CD14-positive monocyte (primary cell): ENCODE measurements around the gene PCOLCE2. TPM values are rescaled to one million over a fixed set of nuclear protein-coding genes. Genes with fewer than 3 reads are reported as not detected.

Source experiments
- DNase-seq, 3 donors: peaks; one replicate each; pipeline ENCODE4 v3.0.0-alpha.2; 2011 to 2022
- H2AFZ ChIP-seq: 2 replicates; pipeline ENCODE4 v1.6.0; 2012; ENCODE audit warnings: mild to moderate bottlenecking, low read depth, low read length, inconsistent platforms; ENCODE audit not compliant: insufficient read depth, poor library complexity, severe bottlenecking
- H3K27ac ChIP-seq, 2 donors: 1 replicate in 1 of 2; 2 replicates in 1 of 2; pipeline ENCODE4 v1.5.1; 2012 to 2013; ENCODE audit warnings: low read length in 2 of 2, control low read depth in 1 of 2, inconsistent platforms in 1 of 2, low read depth in 1 of 2, mild to moderate bottlenecking in 1 of 2
- H3K27me3 ChIP-seq, 2 donors: one replicate each; pipeline versions ENCODE4 v1.6.0 to v1.6.1; 2011 to 2013; ENCODE audit warnings: low read length in 2 of 2; ENCODE audit not compliant: control insufficient read depth in 2 of 2, insufficient read depth in 2 of 2
- H3K36me3 ChIP-seq, 2 donors: replicated peaks in 1 of 2; 1 replicate in 1 of 2; 2 replicates in 1 of 2; pipeline versions ENCODE4 v1.5.1 to v1.6.1; 2012 to 2013; ENCODE audit warnings: low read length in 2 of 2, control low read depth in 1 of 2, inconsistent platforms in 1 of 2, mild to moderate bottlenecking in 1 of 2; ENCODE audit not compliant: insufficient read depth in 2 of 2, control insufficient read depth in 1 of 2
- H3K4me1 ChIP-seq, 2 donors: 1 replicate in 1 of 2; 2 replicates in 1 of 2; pipeline versions ENCODE4 v1.5.1 to v1.6.1; 2012 to 2013; ENCODE audit warnings: low read length in 2 of 2, control low read depth in 1 of 2, inconsistent platforms in 1 of 2, mild to moderate bottlenecking in 1 of 2, moderate library complexity in 1 of 2; ENCODE audit not compliant: insufficient read depth in 2 of 2, control insufficient read depth in 1 of 2
- H3K4me2 ChIP-seq: replicated peaks from 2 replicates; pipeline ENCODE3; 2012; ENCODE audit warnings: low read length, moderate library complexity, mild to moderate bottlenecking; ENCODE audit not compliant: poor library complexity, severe bottlenecking; ENCODE audit errors: extremely low read depth
- H3K4me3 ChIP-seq, 3 experiments: fragments of 200-600 bp in 1 of 3; sonication (generic) in 1 of 3; replicated peaks in 1 of 3; 1 replicate in 2 of 3; 2 replicates in 1 of 3; pipeline ENCODE4 v1.5.1; 2011 to 2013; ENCODE audit warnings: low read length in 3 of 3, mild to moderate bottlenecking in 3 of 3, control low read depth in 2 of 3, low read depth in 2 of 3, inconsistent platforms in 1 of 3, moderate library complexity in 1 of 3
- H3K79me2 ChIP-seq: 2 replicates; pipeline ENCODE4 v1.6.0; 2012; ENCODE audit warnings: mild to moderate bottlenecking, control low read depth, inconsistent platforms, low read length, moderate library complexity; ENCODE audit not compliant: insufficient read depth
- H3K9ac ChIP-seq: 2 replicates; pipeline ENCODE4 v1.6.0; 2017; ENCODE audit warnings: low read length, mild to moderate bottlenecking; ENCODE audit not compliant: insufficient read depth, poor library complexity, severe bottlenecking
- H3K9me3 ChIP-seq, 2 donors: replicated peaks in 1 of 2; 1 replicate in 1 of 2; 2 replicates in 1 of 2; pipeline versions ENCODE4 v1.5.1 to v1.6.1; 2012 to 2013; ENCODE audit warnings: low read length in 2 of 2, control low read depth in 1 of 2; ENCODE audit not compliant: control insufficient read depth in 1 of 2, insufficient read depth in 1 of 2
- H4K20me1 ChIP-seq: 2 replicates; pipeline ENCODE4 v1.6.0; 2012; ENCODE audit warnings: mild to moderate bottlenecking, low read length, control low read depth, moderate library complexity; ENCODE audit not compliant: insufficient read depth
- H3K27ac Mint-ChIP-seq, 7 donors: one replicate each; pipeline ENCODE4 v1.8.0; 2020; ENCODE audit warnings: mild to moderate bottlenecking in 7 of 7, mixed read lengths in 7 of 7, moderate library complexity in 6 of 7, inconsistent platforms in 2 of 7
- H3K27me3 Mint-ChIP-seq, 3 donors: one replicate each; pipeline ENCODE4 v1.8.0; 2021 to 2022; ENCODE audit warnings: low read depth in 3 of 3, mild to moderate bottlenecking in 3 of 3, mixed read lengths in 3 of 3, moderate library complexity in 3 of 3, inconsistent platforms in 1 of 3
- H3K36me3 Mint-ChIP-seq, 2 donors: one replicate each; pipeline ENCODE4 v1.8.0; 2020; ENCODE audit warnings: mixed read lengths in 2 of 2, inconsistent platforms in 1 of 2, mild to moderate bottlenecking in 1 of 2
- H3K4me1 Mint-ChIP-seq: one replicate; pipeline ENCODE4 v1.8.0; 2020; ENCODE audit warnings: mild to moderate bottlenecking, mixed read lengths
- H3K4me3 Mint-ChIP-seq, 2 donors: one replicate each; pipeline ENCODE4 v1.8.0; 2020; ENCODE audit warnings: mild to moderate bottlenecking in 2 of 2, mixed read lengths in 2 of 2, moderate library complexity in 1 of 2
- H3K9me3 Mint-ChIP-seq, 7 donors: one replicate each; pipeline ENCODE4 v1.8.0; 2020 to 2022; ENCODE audit warnings: mixed read lengths in 7 of 7, mild to moderate bottlenecking in 6 of 7, moderate library complexity in 6 of 7, inconsistent platforms in 2 of 7
- WGBS: methylation state at CpG from one replicate; pipeline ENCODE4 v1.1.5; 2013; ENCODE audit warnings: missing lambda C conversion rate; ENCODE audit not compliant: insufficient coverage; 5-methylcytosine and 5-hydroxymethylcytosine counted together
- intact Hi-C, 2 donors: fragments of 100-400 bp; cut with micrococcal nuclease; formaldehyde crosslinking; loops; one replicate each; pipeline versions ENCODE4 v1.15.0 to v1.15.1; 2023
- polyA plus RNA-seq, 3 donors: library from polyadenylated mRNA; depleted of rRNA in 1 of 3; unstranded in 2 of 3; stranded (reverse) in 1 of 3; fragments of 300-500 nt in 2 of 3; fragments of >200 nt in 1 of 3; fragmentation: Illumina TruSeq in 2 of 3; gene quantifications; 1 replicate in 2 of 3; 2 replicates in 1 of 3; pipeline ENCODE4 v1.2.3, GENCODE V29; 2012 to 2021
- TF ChIP-seq, protein P1 (sequence below): fragments of 200-600 bp; IDR thresholded peaks from one replicate; pipeline ENCODE4 v1.8.0; 2022; ENCODE audit warnings: antibody characterized with exemption, mild to moderate bottlenecking

PCOLCE2 gene
- polyA plus RNA-seq, 3 donors: not detected

DNA sequence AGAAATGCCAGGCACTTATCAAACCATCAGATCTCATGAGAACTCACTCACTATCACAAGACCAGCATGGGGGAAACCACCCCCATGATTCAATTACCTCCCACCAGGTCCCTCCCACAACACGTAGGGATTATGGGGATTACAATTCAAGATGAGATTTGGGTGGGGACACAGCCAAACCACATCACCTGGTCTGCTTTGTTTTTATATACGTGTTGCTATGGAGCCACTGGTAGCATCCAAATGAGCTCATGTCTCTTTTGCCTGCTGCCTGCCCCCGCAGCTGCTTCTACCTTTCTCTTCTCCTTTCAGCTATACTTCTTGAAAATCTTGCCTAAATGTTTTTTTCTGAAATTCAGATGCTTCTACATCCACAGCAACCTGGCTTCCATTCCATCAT, 26.8 kb upstream of the PCOLCE2 start:
- H3K27ac ChIP-seq: no peak overlapping the region
- intact Hi-C loops: no loop called here
- H2AFZ ChIP-seq: no peak overlapping the region
- H3K4me1 Mint-ChIP-seq: no peaks in the 10 kb centered on the region
- 100% methylated on average over 2 of the region's 3 CpGs for WGBS
- H3K9ac ChIP-seq: no peak overlapping the region
- H3K9me3 Mint-ChIP-seq: no peaks in the 10 kb centered on the region
- no peaks in the 10 kb centered on the region for H3K36me3 ChIP-seq
- H3K4me3 ChIP-seq: no peak overlapping the region
- H3K27me3 Mint-ChIP-seq: peaks cover 2 to 6% (median 2%) of the 10 kb centered on the region in 3 donors
- H3K27me3 ChIP-seq: no peaks in the 10 kb centered on the region
- TF ChIP-seq, protein P1, sequence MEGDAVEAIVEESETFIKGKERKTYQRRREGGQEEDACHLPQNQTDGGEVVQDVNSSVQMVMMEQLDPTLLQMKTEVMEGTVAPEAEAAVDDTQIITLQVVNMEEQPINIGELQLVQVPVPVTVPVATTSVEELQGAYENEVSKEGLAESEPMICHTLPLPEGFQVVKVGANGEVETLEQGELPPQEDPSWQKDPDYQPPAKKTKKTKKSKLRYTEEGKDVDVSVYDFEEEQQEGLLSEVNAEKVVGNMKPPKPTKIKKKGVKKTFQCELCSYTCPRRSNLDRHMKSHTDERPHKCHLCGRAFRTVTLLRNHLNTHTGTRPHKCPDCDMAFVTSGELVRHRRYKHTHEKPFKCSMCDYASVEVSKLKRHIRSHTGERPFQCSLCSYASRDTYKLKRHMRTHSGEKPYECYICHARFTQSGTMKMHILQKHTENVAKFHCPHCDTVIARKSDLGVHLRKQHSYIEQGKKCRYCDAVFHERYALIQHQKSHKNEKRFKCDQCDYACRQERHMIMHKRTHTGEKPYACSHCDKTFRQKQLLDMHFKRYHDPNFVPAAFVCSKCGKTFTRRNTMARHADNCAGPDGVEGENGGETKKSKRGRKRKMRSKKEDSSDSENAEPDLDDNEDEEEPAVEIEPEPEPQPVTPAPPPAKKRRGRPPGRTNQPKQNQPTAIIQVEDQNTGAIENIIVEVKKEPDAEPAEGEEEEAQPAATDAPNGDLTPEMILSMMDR: no peak
- no peaks in the 10 kb centered on the region for H3K36me3 Mint-ChIP-seq
- no peak for DNase-seq
- no peaks in the 10 kb centered on the region for H3K9me3 ChIP-seq
- no peaks in the 10 kb centered on the region for H3K4me1 ChIP-seq
- no peak overlapping the region for H3K4me2 ChIP-seq
- no peak overlapping the region for H3K4me3 Mint-ChIP-seq
- H3K79me2 ChIP-seq: no peaks in the 10 kb centered on the region
- H3K27ac Mint-ChIP-seq: no peak overlapping the region
- H4K20me1 ChIP-seq: no peaks in the 10 kb centered on the region

DNA sequence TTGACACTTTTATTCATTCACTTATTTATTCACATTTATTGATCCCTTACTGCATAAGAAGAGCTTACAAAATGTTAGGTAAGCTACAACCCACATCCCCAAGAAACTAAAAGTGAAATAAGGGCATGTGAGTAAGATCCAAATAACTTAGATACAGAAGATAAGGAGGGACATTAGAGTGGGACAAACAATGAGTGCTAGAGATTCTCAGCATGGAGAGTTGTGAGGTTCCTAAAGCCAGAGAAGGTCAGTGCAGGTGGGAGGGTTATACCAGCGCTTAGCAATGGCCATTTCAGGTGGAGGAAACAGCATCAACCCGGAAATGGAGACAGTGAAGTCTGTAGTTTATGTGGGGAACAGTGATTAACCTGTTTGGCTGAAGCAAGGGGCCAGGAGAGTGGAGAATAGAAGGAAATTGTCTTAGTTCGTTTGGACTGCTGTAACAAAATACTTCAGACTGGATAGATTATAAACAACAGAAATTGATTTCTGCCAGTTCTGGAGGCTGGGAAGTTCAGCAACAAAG, 25.5 kb upstream of the PCOLCE2 start:
- Histone ChIP-seq H2AFZ (no peak overlapping the region), H3K79me2 (no peaks in the 10 kb centered on the region), H3K9ac (no peak overlapping the region), H3K4me1 (no peaks in the 10 kb centered on the region), H3K9me3 (no peaks in the 10 kb centered on the region), H4K20me1 (no peaks in the 10 kb centered on the region), H3K27ac (no peak overlapping the region), H3K4me3 (no peak overlapping the region), H3K4me2 (no peak overlapping the region), H3K27me3 (no peaks in the 10 kb centered on the region), H3K36me3 (no peaks in the 10 kb centered on the region)
- Mint-ChIP-seq H3K4me1 (no peaks in the 10 kb centered on the region), H3K36me3 (no peaks in the 10 kb centered on the region), H3K9me3 (peaks cover 0 to 2% (median 0%) of the 10 kb centered on the region in 7 donors), H3K4me3 (no peak overlapping the region), H3K27me3 (peaks cover 2 to 6% (median 2%) of the 10 kb centered on the region in 3 donors), H3K27ac (no peak overlapping the region)
- TF ChIP-seq, protein P1: no peak
- 81% methylated on average over 2 of the region's 3 CpGs for WGBS
- DNase-seq: no peak
- intact Hi-C loops: no loop called here
